G401 (cell line): Measurements from ENCODE around the gene RANBP17. TPM values are rescaled to one million over a fixed set of nuclear protein-coding genes. Genes with fewer than 3 reads are reported as not detected.
A peak's percentile ranks its signal among the peaks of the same experiment; 100 is the strongest.
"Not testable (repeated sequence)": the region's sequence is repeated elsewhere in the genome, so short reads cannot be mapped to it uniquely, and the experiment has no call there.

Experiments used
- DNase-seq: peaks from one replicate; pipeline ENCODE4 v3.0.0-alpha.2; 2015; ENCODE audit warnings: low spot score
- in situ Hi-C: cut with HindIII; loops from 2 replicates; pipeline ENCODE4 v1.10.0; 2016; ENCODE audit warnings: low sequenced_read_pairs, mixed read lengths
- total RNA-seq: library from RNA; depleted of rRNA; stranded (reverse); fragments of >200 nt; shearing (Covaris generic); gene quantifications from 2 replicates; pipeline ENCODE4 v1.2.3, GENCODE V29; 2014

The RANBP17 gene
- total RNA-seq, 1 experiment from 2014 or later, result 20.9 TPM

- in situ Hi-C loops, DNase-seq: not testable (repeated sequence)
Observed at GRCh38 chr5:171041893-171042292, 180.1 kb downstream of the RANBP17 start.

DNA sequence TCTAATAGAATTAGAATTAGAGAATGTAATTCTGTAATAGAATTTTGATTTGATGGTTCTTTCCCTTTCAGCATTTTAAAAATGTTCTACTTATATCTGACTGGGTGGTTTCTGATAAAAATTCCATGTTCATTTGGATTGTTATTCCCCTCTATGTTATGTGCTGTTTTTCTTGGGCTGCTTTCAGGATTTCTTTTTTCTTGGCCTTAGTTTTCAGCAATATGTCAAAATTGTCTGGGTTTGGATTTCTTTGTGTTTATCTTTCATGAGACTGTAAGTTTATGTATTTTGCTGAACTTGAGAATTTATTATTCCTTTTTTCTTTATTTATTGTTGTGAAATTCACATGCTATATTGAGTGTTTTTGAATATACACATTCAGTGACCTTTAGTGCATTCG, 189.1 kb downstream of the RANBP17 start:
- in situ Hi-C loops, result no loop called here

GRCh38 chr5:171055875-171056454, 194.1 kb downstream of the RANBP17 start:
- in situ Hi-C loops, result no loop called here
- no peak for DNase-seq

More for the DNA sequence above, 189.1 kb downstream of the RANBP17 start:
- DNase-seq, result no peak

DNA sequence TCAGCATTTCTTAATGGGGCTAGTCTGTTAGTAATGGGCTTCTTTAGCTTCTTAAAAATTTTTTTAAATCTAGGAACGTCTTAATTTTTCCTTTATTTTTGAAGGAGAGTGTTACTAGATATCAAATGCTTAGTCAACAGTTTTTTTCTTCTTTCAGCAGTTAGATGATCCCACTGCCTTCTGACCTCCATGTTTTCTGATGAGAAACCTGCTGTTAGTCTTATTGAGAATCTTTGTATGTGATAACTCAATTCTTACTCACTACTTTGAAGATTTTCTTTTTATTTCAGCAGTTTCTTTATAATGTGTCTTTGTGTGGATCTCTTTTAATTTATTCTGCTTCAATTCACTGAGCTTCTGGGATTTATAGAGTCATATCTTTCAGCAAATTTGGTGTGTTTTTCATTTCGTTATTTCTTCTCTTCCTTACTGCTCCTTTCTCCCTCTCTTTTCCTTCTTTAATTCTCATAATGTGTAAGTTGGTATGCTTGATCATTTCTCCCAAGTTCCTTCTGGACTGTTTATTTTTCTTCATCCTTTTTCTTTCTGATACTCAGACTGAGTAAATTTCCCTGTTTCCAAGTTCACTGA, 205.8 kb downstream of the RANBP17 start:
- no peak for DNase-seq
- in situ Hi-C loops, result no loop called here

GRCh38 chr5:171074747-171075146, 212.9 kb downstream of the RANBP17 start:
- DNase-seq, result no peak
- in situ Hi-C loops, result no loop called here

DNA sequence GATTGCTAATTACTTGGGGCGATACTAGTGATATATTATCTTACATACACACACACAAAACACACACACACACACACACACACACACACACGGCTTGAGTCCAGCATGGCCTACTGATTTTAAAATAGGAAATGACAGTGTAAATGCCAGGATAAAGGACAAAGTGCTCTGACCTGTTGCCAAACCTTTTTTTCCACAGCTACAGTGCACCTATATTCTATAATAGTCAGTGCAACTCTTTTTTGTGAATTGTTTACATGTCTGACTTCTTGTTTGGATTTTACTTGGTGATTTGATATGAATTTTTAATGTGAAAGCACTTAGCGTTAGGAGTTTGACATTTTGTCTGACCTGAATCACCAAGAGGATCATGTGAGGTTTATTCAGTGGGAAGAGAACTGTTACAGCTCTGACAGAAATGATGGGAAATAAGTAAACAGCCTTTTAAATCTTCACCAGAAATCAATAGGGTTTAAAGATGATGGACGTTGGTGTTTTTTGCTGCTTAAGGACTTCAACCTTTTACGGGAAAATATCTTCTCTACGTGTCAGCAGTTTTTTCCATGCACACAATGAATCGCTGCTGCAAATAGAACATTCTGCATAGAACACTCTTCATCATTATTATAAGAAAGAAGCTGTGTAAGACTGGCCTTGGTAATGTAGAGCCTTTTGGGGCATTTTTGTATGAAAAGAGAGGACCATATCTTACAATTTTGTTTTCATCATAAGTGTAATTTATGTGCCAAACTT, 218.5 kb downstream of the RANBP17 start:
- DNase-seq, result no peak
- in situ Hi-C loops, result no loop called here

DNA sequence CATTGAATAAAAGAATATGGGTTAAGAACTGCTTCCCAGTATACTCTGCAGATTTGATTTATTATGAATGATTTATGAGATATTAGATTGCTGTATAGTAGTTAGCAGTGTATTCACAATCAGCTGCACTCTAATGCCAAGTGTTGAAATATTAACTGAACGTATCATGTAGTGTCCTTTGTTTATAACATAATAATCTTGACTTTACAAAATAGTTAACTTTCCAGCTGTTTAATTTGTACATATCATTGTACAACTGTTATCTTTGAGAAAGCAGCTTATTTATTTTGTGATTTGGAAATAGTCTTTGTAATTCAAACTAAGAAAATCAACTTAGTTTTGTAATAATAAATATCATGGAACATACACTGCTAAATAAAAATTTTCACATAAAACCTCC, 219.5 kb downstream of the RANBP17 start:
- no peak for DNase-seq
- in situ Hi-C loops, result no loop called here

GRCh38 chr5:171092194-171092593, 230.4 kb downstream of the RANBP17 start:
- DNase-seq, result no peak

DNA sequence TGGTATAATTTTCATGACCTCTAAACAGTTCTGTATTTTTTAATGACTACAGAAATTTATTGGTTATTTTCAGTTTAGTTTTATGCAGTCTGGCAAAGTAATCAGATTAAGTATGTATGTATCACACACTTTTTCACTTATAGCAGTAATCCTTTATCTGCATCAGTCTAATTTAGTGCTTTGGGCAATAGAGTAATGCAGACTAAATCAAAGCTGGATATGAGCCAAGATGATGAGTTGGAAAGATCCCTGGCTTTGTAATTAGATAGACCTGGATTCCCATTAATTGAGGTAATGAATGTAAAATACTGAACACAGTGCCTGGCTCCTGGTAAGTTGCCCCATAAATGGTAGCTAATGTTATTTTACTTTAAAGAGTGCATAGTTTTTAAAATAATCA, 231.8 kb downstream of the RANBP17 start:
- in situ Hi-C loops, result no loop called here
- DNase-seq, result no peak

More at GRCh38 chr5:171092194-171092593, 230.4 kb downstream of the RANBP17 start:
- in situ Hi-C loops, result no loop called here

- in situ Hi-C loops, result no loop called here
- no peak for DNase-seq
Observed at GRCh38 chr5:171094356-171094755, 232.5 kb downstream of the RANBP17 start.

- DNase-seq, result no peak
- in situ Hi-C loops, result no loop called here
Observed at GRCh38 chr5:171102877-171103610, 241.2 kb downstream of the RANBP17 start.

- DNase-seq, result no peak
- in situ Hi-C loops, result no loop called here
Observed at GRCh38 chr5:171107669-171108068, 245.9 kb downstream of the RANBP17 start.

DNA sequence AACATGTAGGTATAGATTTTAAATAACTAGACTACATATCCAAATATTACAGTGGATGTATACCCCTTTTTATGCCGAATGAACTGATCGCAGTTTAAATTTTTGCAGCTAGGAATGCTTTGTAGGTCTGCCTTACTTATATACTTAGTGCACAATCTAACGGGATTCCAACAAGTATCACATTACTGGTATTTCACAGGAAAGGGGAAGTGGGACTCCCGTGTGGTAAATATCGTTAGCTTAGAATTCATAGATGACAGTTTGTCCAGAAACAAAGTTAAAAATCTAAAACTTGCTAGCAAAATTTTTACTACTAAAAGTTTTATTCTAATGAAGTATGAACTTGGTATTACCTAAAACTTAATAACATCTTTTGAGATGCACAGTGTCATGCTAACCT, 253.7 kb downstream of the RANBP17 start:
- DNase-seq, result no peak
- in situ Hi-C loops, result no loop called here

- in situ Hi-C loops, result no loop called here
- DNase-seq, result no peak
Observed at GRCh38 chr5:171116719-171117118, 254.9 kb downstream of the RANBP17 start.

GRCh38 chr5:171120986-171121622, 259.3 kb downstream of the RANBP17 start:
- in situ Hi-C loops, result no loop called here
- DNase-seq, result no peak

GRCh38 chr5:171121638-171122037, 259.8 kb downstream of the RANBP17 start:
- no peak for DNase-seq
- in situ Hi-C loops, result no loop called here

GRCh38 chr5:171122372-171122771, 260.6 kb downstream of the RANBP17 start:
- peak; percentile 7 for DNase-seq
- in situ Hi-C loops, result no loop called here

DNA sequence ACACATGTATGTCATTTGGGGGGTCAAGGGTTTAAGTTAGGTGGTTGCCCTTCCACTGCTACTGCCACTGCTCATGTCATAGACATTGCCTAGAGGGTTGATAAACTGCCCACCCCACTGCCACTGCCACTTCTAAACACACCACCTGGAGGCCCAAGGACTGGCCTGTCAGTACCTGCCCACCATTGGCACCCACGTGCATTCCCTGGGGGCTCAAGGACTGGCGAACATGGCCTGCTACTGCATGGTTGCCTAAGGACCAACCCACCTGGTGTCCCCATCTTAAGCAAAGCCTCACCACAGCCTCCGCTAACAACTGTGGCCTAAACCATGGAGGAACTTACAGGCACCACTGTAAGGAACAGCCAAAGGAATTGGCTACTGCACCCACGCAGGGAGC, 261.6 kb downstream of the RANBP17 start:
- no peak for DNase-seq
- in situ Hi-C loops, result no loop called here

DNA sequence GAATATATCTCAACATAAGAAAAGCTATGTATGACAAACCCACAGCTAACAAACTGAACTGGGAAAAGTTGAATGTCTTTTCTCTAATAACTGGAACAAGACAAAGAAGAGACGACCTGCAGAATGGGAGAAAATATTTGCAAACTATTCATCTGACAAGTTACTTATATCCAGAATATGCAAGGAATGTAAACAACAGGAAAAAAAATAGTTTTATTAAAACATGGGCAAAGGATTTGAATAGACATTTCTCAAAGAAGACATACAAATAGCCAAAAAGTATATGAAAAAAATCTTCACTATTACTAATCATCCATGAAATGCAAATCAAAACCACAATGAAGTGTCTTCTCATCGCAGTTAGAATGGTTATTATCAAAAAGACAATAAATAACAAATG, 265.5 kb downstream of the RANBP17 start:
- in situ Hi-C loops, result no loop called here

More for the DNA sequence above, 265.5 kb downstream of the RANBP17 start:
- DNase-seq, result no peak
